DMS53 treated with DMSO at 0.1 percent for 48 hours (cell line): ENCODE data around the gene SART3.

Experiments
- DNase-seq: peaks from one replicate; lab custom pipeline; 2025; ENCODE audit not compliant: unreplicated experiment; lab: John Stamatoyannopoulos, UW

SART3 gene

DNA sequence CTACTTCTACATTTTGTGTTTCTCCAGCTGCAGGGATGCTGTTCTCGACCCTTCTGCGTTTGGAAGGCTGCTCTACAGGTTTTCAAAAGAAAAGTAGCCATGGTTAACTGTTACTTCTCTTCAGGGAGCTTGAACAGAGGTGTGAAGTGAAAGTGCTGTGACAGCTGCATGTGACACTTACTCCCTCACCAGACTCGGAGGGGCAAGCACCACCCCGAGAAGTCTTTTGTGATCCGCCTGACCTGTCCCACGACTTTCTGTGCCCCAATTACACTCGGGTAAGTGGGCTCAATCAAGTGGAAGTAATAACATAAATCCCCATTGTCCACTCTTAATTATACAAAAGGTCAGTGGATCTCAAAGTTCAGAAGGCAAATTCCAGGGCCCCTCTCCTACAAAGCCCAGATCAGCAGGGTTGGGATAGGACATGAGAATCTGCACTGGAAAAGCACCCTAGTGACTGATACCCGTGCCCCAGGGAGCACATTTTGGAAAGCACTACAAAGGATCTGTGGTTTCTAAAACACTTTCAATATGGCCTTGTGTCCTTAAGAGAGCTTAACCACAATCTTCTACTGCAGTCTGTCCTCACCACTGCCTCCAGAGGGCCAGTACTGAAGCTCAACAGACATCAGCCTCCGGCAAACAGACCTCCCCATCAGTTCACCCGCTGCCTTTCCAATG lies 34.3 kb downstream of the SART3 start:
- DNase-seq: no peak

DNA sequence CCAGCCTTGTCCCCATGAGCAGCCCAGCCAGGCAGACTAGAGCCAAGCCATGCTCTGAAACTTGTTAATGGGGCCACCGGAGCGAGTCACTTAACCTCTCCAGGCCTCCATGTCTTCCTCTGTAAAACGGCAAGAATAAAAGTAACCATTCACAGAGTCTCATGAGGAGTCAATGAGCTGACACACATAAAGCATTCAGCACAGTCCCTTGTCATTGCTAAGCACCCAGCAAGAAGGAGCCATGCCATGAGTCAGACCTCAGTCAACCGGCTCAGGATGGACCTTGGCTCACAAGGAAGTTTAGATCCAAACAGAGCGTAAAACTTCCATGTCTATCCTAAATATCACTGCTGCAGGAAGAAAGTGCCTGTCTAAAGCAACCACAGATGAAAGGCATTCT lies 35.3 kb downstream of the SART3 start:
- DNase-seq: no peak

- DNase-seq: no peak
These were observed 37.6 kb downstream of the SART3 start for GRCh38 chr12:108523365-108523764.

GRCh38 chr12:108519558-108519957 lies 41.4 kb downstream of the SART3 start:
- no peak for DNase-seq

GRCh38 chr12:108518716-108519496 lies 42.1 kb downstream of the SART3 start:
- no peak for DNase-seq

DNA sequence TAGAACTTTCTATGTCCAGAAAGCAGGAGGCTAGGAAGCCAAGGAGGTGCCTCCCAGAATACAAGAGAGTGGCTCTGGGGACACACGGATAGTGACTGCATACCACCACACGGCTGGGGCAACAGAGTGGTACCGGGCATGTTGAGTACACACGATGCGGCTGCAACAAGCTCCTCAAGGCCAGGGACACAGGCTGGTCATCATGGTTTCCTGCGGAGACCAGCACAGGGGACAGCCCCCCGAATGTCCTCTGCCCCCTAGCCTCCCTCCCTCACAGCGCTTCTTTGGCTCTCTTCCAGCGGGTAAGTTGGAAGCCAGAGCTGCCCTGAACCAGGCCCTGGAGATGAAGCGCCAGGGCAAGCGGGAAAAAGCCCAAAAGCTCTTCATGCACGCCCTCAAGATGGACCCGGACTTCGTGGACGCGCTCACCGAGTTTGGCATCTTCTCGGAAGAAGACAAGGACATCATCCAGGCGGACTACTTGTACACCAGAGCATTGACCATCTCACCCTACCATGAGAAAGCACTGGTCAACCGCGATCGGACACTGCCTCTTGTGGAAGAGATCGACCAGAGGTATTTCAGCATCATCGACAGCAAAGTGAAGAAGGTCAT lies 42.8 kb downstream of the SART3 start:
- no peak for DNase-seq

- DNase-seq: no peak
These were observed 43.5 kb downstream of the SART3 start for GRCh38 chr12:108517288-108518100.

GRCh38 chr12:108516511-108517275 lies 44.3 kb downstream of the SART3 start:
- DNase-seq: no peak

DNA sequence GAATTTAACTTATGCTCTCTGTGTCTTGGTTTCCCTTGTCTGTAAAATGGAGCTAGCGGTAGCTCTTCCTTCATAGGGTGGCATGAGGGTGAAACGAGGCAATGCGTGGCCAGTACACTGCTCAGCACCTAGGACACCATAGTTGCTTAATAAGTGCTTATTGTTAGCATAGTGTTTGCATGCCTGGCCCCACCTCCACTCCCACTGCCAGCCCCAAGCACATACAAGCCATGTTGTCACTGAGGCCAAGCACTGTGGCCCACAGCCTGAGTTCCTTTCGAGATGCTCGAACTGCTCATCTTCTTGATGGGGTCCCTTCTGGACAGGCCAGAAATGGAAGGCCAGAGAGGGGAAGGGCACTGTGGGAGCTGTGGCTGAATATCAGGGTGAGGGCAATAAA lies 45.1 kb downstream of the SART3 start:
- DNase-seq: no peak

GRCh38 chr12:108514973-108515814 lies 45.8 kb downstream of the SART3 start, which contains the start of gene FICD:
Gene FICD, plus strand, starts transcription at chr12:108515277. Its CDS starts 1,696 bp downstream, at chr12:108516973.
- peak; percentile 99 for DNase-seq

DNA sequence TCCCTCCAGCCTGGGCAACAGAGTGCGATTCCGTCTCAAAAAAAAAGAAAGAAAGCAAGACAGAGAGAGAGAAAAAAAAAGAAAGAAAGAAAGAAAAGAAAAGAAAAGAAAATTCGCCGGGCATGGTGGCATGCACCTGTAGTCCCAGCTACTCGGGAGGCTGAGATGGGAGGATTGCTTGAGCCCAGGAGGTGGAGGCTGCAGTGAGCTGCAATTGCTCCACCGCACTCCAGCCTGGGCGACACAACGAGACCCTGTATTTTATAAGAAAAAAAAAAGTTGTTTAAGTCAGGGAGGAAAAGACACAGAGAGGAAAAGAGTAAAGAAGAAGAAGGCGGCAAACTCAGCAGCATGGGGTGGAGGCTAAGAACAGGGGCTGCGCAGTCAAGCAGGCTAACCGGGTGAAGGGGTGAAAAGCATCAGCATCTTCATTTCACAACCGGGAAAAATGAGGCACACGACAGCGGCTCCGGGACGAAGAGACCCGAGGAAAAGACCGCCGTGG lies 46.5 kb downstream of the SART3 start:
- DNase-seq: no peak

DNA sequence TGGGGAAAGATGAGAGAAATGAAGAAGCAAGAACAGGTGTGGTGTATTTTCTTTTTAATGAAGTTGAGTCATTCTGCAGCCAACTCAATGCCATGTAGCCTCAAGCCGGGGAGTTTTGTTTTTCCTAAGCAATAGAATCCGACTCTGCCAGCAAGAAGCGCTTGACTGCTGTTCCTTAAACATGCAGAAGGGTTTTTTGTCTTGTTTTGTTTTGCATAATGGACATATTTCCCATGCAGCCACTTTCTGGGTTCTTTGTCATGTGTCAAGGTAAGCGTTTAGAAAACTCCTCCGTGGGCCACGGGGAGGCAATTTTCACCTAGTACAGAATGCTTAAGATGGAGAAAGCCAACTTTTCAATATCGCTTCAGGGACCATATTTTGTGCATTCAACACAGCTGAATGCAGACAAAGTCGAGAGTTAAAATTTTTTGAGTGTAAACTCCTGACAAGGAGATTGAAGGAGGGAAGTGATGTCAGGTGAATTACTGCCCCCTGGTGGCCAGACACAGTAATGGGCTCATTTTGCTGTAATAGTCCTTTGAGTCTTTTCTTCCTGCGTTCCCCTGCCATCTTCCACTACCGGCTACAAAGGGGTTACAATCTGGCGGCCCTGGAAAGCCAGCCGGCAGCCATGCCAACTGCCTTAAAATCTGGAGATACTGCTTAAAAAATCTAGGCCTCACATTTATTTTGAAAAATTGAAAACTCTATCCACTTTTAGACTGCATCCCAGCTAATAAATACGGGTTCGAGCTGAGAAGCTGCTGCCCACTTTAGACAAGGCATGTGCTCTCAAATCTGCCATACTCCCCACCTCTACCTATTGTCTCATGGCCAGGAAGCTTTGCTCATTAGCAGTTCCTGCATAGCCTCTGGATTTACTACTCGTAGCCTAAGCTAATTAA lies 49.1 kb downstream of the SART3 start:
- peak; percentile 62 for DNase-seq

DNA sequence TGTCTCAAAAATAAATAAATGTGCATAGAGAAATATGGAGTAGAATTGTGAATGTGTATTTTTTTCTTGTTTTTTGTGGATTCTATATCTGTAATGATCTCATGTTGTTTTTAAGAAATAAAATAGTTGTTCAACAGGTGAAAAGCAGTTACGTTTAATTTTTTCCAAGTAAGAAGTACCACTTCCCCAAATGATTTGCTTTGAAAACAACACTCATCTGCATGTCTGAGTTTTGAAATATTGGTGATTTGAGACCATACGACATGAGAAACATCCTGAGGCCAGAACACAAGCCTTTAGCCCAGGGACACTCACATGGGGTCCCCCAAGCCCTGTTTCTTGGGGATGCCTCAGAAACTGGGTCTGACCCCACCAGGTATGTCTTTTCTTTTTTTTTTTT lies 50.1 kb downstream of the SART3 start:
- no peak for DNase-seq

GRCh38 chr12:108509806-108510205 lies 51.2 kb downstream of the SART3 start:
- no peak for DNase-seq

- no peak for DNase-seq
These were observed 52.9 kb downstream of the SART3 start for GRCh38 chr12:108507971-108508642.

DNA sequence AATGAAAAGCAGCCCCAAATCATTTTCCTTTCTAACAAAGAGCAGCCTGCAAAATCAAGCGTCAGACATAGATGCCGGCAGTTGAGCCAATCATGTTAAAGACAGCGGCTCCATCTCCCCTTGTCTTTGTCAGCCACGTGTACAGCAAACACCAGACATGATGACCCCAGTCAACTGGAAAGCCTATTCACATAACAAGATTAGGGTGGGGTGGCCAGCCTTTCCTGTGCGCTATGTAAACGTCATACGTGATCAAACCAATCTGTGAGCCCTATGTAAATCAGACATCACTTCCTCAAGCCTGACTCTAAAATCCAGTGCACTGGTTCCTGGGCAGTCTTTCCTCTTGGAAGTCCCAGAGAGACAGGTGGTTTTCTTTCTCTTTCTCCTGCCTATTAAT lies 55.8 kb downstream of the SART3 start:
- no peak for DNase-seq

GRCh38 chr12:108502922-108503321 lies 58.1 kb downstream of the SART3 start:
- no peak for DNase-seq

DNA sequence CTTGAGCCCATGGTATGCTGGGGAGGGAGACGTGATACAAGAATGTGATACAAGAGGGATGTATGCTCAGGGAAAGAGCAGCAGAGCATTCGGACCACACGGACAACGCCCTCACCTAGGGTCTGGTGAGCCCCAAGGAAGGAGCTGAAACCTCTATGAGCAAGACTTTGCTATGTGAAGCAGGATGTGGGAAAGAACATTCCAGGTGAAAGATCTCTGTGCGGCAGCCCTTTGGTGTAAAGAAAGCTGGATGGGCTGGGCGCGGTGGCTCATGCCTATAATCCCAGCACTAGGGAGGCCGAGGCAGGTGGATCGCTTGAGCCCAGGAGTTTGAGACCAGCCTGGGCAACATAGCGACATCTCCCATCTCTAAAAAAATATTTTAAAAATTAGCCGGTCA lies 62.8 kb downstream of the SART3 start:
- DNase-seq: no peak
